ENCODE measurements around the gene MRM2. TPM values are rescaled to one million over a fixed set of nuclear protein-coding genes. Genes with fewer than 3 reads are reported as not detected.

Gene MRM2
- total RNA-seq, 1 experiment from 2014 or later, result 38.9 TPM

GRCh38 chr7:2232766-2233520 is 9.1 kb downstream of the MRM2 start, which contains the start of gene MAD1L1 (continued):
- TF ChIP-seq ZBTB43 (CRISPR knock-in tag; IDR thresholded peaks at IDR 0.05) (no peak), NR2C2 (CRISPR knock-in tag; IDR thresholded peaks at IDR 0.05) (no peak), SMAD3 (CRISPR knock-in tag; IDR thresholded peaks at IDR 0.05; ENCODE audit: borderline replicate concordance) (no peak; the same call in 1 of the 2 replicates), KAT7 (CRISPR knock-in tag; IDR thresholded peaks at IDR 0.05; ENCODE audit: borderline replicate concordance) (no peak), ATF1 (CRISPR knock-in tag; IDR thresholded peaks at IDR 0.05) (no peak; the same call in none of the 2 replicates), JAZF1 (CRISPR knock-in tag; IDR thresholded peaks at IDR 0.05) (no peak), FOXJ3 (CRISPR knock-in tag; IDR thresholded peaks at IDR 0.05; ENCODE audit: borderline replicate concordance) (no peak), ZNF425 (CRISPR knock-in tag; conservative IDR thresholded peaks at IDR 0.05) (no peak), E2F1 (CRISPR knock-in tag; IDR thresholded peaks at IDR 0.05) (no peak), FOXP1 (CRISPR knock-in tag; IDR thresholded peaks at IDR 0.05; ENCODE audit: borderline replicate concordance) (peak; percentile 63; the same call in 1 of the 2 replicates), ZNF396 (CRISPR knock-in tag; IDR thresholded peaks at IDR 0.05; ENCODE audit: borderline replicate concordance) (no peak), ZNF281 (CRISPR knock-in tag; IDR thresholded peaks at IDR 0.05) (no peak), GTF2I (CRISPR knock-in tag; conservative IDR thresholded peaks at IDR 0.05) (no peak), CREM (CRISPR knock-in tag; IDR thresholded peaks at IDR 0.05) (0 out of 2 replicates have a peak, but pooled peaks have one; percentile 53), SMAD4 (CRISPR knock-in tag; IDR thresholded peaks at IDR 0.05) (no peak), AFF4 (CRISPR knock-in tag; IDR thresholded peaks at IDR 0.05; ENCODE audit: borderline replicate concordance) (no peak), CDX4 (CRISPR knock-in tag; IDR thresholded peaks at IDR 0.05; ENCODE audit: borderline replicate concordance) (no peak), CREB1 (CRISPR knock-in tag; IDR thresholded peaks at IDR 0.05) (no peak), SOX15 (CRISPR knock-in tag; IDR thresholded peaks at IDR 0.05) (no peak), HMGA2 (CRISPR knock-in tag; IDR thresholded peaks at IDR 0.05) (peak; percentile 18; the same call in 1 of the 2 replicates), E2F5 (CRISPR knock-in tag; IDR thresholded peaks at IDR 0.05) (0 out of 2 replicates have a peak, but pooled peaks have one; percentile 34)

Data from WTC11 (cell line).